Measurements from ENCODE around the gene LIAS. TPM values are rescaled to one million over a fixed set of nuclear protein-coding genes. Genes with fewer than 3 reads are reported as not detected.

LIAS gene
- total and polyA plus RNA-seq, 2 of the 13 experiments (the other 11 are each of a cell fraction or from before 2014, with no cell fraction given): 16.0 to 16.6 TPM

DNA sequence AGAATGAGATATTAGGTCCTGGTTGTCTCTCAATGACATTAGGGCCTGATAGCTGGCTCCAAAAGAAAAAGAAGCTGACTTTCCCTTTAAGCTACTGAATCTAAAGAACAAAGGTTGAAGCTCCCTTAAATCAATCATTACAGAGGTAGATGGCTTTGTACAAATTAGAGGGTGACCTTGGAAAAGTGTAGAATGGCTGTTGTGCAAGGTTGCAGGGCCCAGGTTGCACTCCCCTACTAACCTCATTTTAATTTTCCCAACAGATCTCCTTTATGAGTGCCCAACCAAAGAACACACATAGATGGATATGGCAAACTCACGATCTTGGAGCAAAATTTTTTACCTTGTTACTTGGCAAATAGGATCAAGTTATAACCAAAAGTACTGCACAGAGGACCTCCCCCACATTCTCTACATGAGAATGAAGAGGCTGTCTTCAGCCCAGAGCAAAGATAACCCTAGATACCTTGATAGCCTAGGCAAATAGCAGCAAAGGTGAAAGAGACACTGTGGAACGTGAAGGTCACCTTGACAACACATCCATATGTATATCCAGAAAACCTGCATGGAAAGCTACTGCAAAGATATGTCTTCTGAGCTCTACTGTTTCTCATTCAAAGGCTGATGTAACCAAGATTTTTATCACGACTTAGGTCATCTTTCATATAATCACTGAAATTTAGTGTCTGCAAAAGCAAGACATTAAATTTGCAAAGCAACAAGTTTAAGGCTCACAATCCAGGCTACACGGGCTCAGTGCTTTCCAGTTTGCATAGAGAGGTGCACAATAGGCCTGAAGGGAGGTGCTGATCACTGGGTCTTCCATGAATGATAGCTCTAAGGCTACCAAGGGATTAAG lies 29.2 kb upstream of the LIAS start (continued):
- TF ChIP-seq, protein P1, sequence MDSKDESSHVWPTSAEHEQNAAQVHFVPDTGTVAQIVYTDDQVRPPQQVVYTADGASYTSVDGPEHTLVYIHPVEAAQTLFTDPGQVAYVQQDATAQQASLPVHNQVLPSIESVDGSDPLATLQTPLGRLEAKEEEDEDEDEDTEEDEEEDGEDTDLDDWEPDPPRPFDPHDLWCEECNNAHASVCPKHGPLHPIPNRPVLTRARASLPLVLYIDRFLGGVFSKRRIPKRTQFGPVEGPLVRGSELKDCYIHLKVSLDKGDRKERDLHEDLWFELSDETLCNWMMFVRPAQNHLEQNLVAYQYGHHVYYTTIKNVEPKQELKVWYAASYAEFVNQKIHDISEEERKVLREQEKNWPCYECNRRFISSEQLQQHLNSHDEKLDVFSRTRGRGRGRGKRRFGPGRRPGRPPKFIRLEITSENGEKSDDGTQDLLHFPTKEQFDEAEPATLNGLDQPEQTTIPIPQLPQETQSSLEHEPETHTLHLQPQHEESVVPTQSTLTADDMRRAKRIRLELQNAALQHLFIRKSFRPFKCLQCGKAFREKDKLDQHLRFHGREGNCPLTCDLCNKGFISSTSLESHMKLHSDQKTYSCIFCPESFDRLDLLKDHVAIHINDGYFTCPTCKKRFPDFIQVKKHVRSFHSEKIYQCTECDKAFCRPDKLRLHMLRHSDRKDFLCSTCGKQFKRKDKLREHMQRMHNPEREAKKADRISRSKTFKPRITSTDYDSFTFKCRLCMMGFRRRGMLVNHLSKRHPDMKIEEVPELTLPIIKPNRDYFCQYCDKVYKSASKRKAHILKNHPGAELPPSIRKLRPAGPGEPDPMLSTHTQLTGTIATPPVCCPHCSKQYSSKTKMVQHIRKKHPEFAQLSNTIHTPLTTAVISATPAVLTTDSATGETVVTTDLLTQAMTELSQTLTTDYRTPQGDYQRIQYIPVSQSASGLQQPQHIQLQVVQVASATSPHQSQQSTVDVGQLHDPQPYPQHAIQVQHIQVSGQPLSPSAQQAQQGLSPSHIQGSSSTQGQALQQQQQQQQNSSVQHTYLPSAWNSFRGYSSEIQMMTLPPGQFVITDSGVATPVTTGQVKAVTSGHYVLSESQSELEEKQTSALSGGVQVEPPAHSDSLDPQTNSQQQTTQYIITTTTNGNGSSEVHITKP (CRISPR knock-in tag; IDR thresholded peaks at IDR 0.05; ENCODE audit: low read depth): no peak
- TF ChIP-seq, protein P2, sequence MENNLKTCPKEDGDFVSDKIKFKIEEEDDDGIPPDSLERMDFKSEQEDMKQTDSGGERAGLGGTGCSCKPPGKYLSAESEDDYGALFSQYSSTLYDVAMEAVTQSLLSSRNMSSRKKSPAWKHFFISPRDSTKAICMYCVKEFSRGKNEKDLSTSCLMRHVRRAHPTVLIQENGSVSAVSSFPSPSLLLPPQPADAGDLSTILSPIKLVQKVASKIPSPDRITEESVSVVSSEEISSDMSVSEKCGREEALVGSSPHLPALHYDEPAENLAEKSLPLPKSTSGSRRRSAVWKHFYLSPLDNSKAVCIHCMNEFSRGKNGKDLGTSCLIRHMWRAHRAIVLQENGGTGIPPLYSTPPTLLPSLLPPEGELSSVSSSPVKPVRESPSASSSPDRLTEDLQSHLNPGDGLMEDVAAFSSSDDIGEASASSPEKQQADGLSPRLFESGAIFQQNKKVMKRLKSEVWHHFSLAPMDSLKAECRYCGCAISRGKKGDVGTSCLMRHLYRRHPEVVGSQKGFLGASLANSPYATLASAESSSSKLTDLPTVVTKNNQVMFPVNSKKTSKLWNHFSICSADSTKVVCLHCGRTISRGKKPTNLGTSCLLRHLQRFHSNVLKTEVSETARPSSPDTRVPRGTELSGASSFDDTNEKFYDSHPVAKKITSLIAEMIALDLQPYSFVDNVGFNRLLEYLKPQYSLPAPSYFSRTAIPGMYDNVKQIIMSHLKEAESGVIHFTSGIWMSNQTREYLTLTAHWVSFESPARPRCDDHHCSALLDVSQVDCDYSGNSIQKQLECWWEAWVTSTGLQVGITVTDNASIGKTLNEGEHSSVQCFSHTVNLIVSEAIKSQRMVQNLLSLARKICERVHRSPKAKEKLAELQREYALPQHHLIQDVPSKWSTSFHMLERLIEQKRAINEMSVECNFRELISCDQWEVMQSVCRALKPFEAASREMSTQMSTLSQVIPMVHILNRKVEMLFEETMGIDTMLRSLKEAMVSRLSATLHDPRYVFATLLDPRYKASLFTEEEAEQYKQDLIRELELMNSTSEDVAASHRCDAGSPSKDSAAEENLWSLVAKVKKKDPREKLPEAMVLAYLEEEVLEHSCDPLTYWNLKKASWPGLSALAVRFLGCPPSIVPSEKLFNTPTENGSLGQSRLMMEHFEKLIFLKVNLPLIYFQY (CRISPR knock-in tag; IDR thresholded peaks at IDR 0.05; ENCODE audit: borderline replicate concordance): no peak
- no peak for TF ChIP-seq IKZF1 (IDR thresholded peaks at IDR 0.05)
- TF ChIP-seq HES4 (CRISPR knock-in tag; IDR thresholded peaks at IDR 0.05; ENCODE audit: borderline replicate concordance): no peak
- TF ChIP-seq TEAD3 (CRISPR knock-in tag; optimal IDR thresholded peaks at IDR 0.05; ENCODE audit: borderline replicate concordance): peak; percentile 73
- no peak for TF ChIP-seq ZNF569 (CRISPR knock-in tag; IDR thresholded peaks at IDR 0.05; ENCODE audit: borderline replicate concordance)
- TF ChIP-seq NFE2L1 (CRISPR knock-in tag; IDR thresholded peaks at IDR 0.05; ENCODE audit: borderline replicate concordance): no peak
- TF ChIP-seq PHB2 (IDR thresholded peaks at IDR 0.05; ENCODE audit: partially characterized antibody): no peak
- no peak for TF ChIP-seq ZNF484 (CRISPR knock-in tag; IDR thresholded peaks at IDR 0.05; ENCODE audit: borderline replicate concordance, low read depth)
- TF ChIP-seq ZNF101 (CRISPR knock-in tag; IDR thresholded peaks at IDR 0.05; ENCODE audit: borderline replicate concordance, low read depth): no peak
- TF ChIP-seq, protein P3, sequence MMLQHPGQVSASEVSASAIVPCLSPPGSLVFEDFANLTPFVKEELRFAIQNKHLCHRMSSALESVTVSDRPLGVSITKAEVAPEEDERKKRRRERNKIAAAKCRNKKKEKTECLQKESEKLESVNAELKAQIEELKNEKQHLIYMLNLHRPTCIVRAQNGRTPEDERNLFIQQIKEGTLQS (CRISPR knock-in tag; IDR thresholded peaks at IDR 0.05): no peak
- TF ChIP-seq ATM (IDR thresholded peaks at IDR 0.05; ENCODE audit: borderline replicate concordance): no peak
- TF ChIP-seq, protein P4, sequence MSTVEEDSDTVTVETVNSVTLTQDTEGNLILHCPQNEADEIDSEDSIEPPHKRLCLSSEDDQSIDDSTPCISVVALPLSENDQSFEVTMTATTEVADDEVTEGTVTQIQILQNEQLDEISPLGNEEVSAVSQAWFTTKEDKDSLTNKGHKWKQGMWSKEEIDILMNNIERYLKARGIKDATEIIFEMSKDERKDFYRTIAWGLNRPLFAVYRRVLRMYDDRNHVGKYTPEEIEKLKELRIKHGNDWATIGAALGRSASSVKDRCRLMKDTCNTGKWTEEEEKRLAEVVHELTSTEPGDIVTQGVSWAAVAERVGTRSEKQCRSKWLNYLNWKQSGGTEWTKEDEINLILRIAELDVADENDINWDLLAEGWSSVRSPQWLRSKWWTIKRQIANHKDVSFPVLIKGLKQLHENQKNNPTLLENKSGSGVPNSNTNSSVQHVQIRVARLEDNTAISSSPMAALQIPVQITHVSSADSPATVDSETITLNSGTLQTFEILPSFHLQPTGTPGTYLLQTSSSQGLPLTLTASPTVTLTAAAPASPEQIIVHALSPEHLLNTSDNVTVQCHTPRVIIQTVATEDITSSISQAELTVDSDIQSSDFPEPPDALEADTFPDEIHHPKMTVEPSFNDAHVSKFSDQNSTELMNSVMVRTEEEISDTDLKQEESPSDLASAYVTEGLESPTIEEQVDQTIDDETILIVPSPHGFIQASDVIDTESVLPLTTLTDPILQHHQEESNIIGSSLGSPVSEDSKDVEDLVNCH (CRISPR knock-in tag; IDR thresholded peaks at IDR 0.05): no peak
- no peak for TF ChIP-seq ZNF619 (CRISPR knock-in tag; IDR thresholded peaks at IDR 0.05)
- TF ChIP-seq ASH2L (IDR thresholded peaks at IDR 0.05; ENCODE audit: insufficient read length, low read depth, low read length): peak; percentile 73
- TF ChIP-seq, protein P5, sequence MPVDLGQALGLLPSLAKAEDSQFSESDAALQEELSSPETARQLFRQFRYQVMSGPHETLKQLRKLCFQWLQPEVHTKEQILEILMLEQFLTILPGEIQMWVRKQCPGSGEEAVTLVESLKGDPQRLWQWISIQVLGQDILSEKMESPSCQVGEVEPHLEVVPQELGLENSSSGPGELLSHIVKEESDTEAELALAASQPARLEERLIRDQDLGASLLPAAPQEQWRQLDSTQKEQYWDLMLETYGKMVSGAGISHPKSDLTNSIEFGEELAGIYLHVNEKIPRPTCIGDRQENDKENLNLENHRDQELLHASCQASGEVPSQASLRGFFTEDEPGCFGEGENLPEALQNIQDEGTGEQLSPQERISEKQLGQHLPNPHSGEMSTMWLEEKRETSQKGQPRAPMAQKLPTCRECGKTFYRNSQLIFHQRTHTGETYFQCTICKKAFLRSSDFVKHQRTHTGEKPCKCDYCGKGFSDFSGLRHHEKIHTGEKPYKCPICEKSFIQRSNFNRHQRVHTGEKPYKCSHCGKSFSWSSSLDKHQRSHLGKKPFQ (CRISPR knock-in tag; IDR thresholded peaks at IDR 0.05; ENCODE audit: insufficient replicate concordance): no peak

Data from HepG2 (cell line).